Lung (tissue), 12 donors: Measurements from ENCODE around the gene HERC4. TPM values are rescaled to one million over a fixed set of nuclear protein-coding genes. Genes with fewer than 3 reads are reported as not detected.
A peak's percentile ranks its signal among the peaks of the same experiment; 100 is the strongest.
"Not testable (repeated sequence)": the region's sequence is repeated elsewhere in the genome, so short reads cannot be mapped to it uniquely, and the experiment has no call there.

ENCODE experiments used
- ATAC-seq: fragments of 200-7000 bp; cut with Tn5 transposase; one replicate; pipeline ENCODE4 v1.9.1; 2020; ENCODE audit warnings: moderate number of reproducible peaks; ENCODE audit not compliant: insufficient read depth, low FRiP score
- DNase-seq, 3 donors: peaks; one replicate each; pipeline ENCODE4 v3.0.0-alpha.2; 2013 to 2017
- H3K27ac ChIP-seq, 2 donors: one replicate each; pipeline ENCODE4 v1.5.1; 2013; ENCODE audit warnings: mild to moderate bottlenecking in 2 of 2, moderate library complexity in 2 of 2, control low read depth in 1 of 2, inconsistent platforms in 1 of 2, low read depth in 1 of 2, low read length in 1 of 2
- H3K27me3 ChIP-seq, 3 donors: one replicate each; pipeline ENCODE4 v1.5.1; 2013; ENCODE audit warnings: low read length in 2 of 3; ENCODE audit not compliant: control insufficient read depth in 3 of 3, insufficient read depth in 3 of 3
- H3K36me3 ChIP-seq, 4 donors: one replicate each; pipeline ENCODE4 v1.5.1; 2013; ENCODE audit warnings: low read length in 4 of 4, mild to moderate bottlenecking in 1 of 4, moderate library complexity in 1 of 4; ENCODE audit not compliant: control insufficient read depth in 4 of 4, insufficient read depth in 4 of 4
- H3K4me1 ChIP-seq, 5 donors: one replicate each; pipeline ENCODE4 v1.5.1; 2013; ENCODE audit warnings: low read length in 5 of 5, mild to moderate bottlenecking in 2 of 5, moderate library complexity in 1 of 5; ENCODE audit not compliant: control insufficient read depth in 5 of 5, insufficient read depth in 5 of 5
- H3K4me3 ChIP-seq: one replicate; pipeline ENCODE4 v1.5.1; 2013; ENCODE audit warnings: mild to moderate bottlenecking, control low read depth, moderate library complexity
- H3K9ac ChIP-seq, 2 donors: one replicate each; pipeline ENCODE4 v1.5.1; 2013; ENCODE audit warnings: low read length in 2 of 2, control low read depth in 1 of 2; ENCODE audit not compliant: insufficient read depth in 1 of 2
- H3K9me3 ChIP-seq, 4 donors: one replicate each; pipeline ENCODE4 v1.5.1; 2013; ENCODE audit warnings: low read length in 3 of 4, mild to moderate bottlenecking in 1 of 4, moderate library complexity in 1 of 4; ENCODE audit not compliant: control insufficient read depth in 4 of 4, insufficient read depth in 3 of 4
- CTCF ChIP-seq: IDR thresholded peaks from 2 replicates; pipeline ENCODE4 v1.5.1; 2012; ENCODE audit warnings: mild to moderate bottlenecking; ENCODE audit errors: control extremely low read depth, extremely low read depth
- WGBS, 2 donors: extraction: QIAGEN DNeasy Blood & Tissue Kit; methylation state at CpG; one replicate each; pipeline ENCODE4 v1.1.7; 2013; 5-methylcytosine and 5-hydroxymethylcytosine counted together
- polyA plus RNA-seq, 2 donors: library from polyadenylated mRNA; stranded (reverse); fragments of 200-250 nt; gene quantifications; one replicate each; pipeline ENCODE4 v1.2.1, GENCODE V29; 2013
- total RNA-seq, 2 donors: library from RNA; depleted of rRNA in 1 of 2; stranded (reverse); fragments of >200 nt in 1 of 2; gene quantifications; one replicate each; pipeline ENCODE4 v1.2.1, GENCODE V29; 2014 to 2021
- donor health status: control.
- donor health status: control.
- donor health status: Bipolar disorder and iron deficiency.
- donor health status: healthy.
- donor health status: DM: yes; HTN: yes; CAD: no.

HERC4 gene
- total and polyA plus RNA-seq, 4 donors: 16.3 to 162 (median 32.5) TPM

DNA sequence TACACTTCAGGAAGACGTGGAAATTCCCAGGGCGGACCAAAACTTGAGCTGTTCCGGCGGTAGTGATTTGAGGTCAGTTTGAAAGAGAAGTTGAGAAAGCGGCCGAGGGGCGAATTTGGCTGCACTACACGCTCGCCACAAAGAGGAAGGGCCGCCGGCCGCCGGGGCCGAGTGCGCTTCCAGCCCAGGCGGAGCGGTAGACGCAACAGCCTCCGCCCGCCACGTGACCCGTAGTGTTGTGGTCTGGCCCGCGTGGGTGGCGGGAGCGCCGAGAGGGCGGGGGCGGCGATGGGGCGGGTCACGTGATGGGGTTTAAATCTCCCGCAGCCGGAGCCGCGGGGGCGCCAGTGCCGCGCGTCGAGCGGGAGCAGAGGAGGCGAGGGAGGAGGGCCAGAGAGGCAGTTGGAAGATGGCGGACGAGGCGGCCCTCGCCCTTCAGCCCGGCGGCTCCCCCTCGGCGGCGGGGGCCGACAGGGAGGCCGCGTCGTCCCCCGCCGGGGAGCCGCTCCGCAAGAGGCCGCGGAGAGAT is 190.7 kb downstream of the HERC4 start, which contains the start of gene SIRT1:
SIRT1 (plus strand) TSS at position 344 of the 529 bp plus-strand sequence; CDS start at position 410, 66 bp downstream.
- TF ChIP-seq CTCF: no peak
- H3K27ac ChIP-seq: peak within 1 kb of the TSS; percentile 98 to 100
- H3K4me1 ChIP-seq: peaks cover 0 to 13% (median under 1%) of the 10 kb centered on the region in 5 donors
- H3K36me3 ChIP-seq: peaks cover 8 to 23% (median 11%) of the 10 kb centered on the region in 4 donors
- ATAC-seq: peak; percentile 90
- peak; percentile 97 to 98 (median 98) for DNase-seq
- no peaks in the 10 kb centered on the region for H3K9me3 ChIP-seq
- H3K9ac ChIP-seq: peak within 1 kb of the TSS; percentile 42 to 85
- peak within 1 kb of the TSS; percentile 87 for H3K4me3 ChIP-seq
- H3K27me3 ChIP-seq: no peaks in the 10 kb centered on the region
- 0 to 1% methylated on average over 52 to 62 of the region's 62 CpGs for WGBS, 2 donors

- TF ChIP-seq CTCF: no peak
- H3K36me3 ChIP-seq: peaks cover 6 to 18% (median 7%) of the 10 kb centered on the region in 4 donors
- DNase-seq: no peak
- peak overlapping the region; percentile 42 to 85 for H3K9ac ChIP-seq
- H3K27me3 ChIP-seq: no peaks in the 10 kb centered on the region
- peak overlapping the region; percentile 98 to 100 for H3K27ac ChIP-seq
- no peak for ATAC-seq
- no peaks in the 10 kb centered on the region for H3K9me3 ChIP-seq
- 22 to 30% methylated on average over 13 of the region's 13 CpGs for WGBS, 2 donors
- H3K4me1 ChIP-seq: peaks cover 0 to 13% (median 0%) of the 10 kb centered on the region in 5 donors
- peak overlapping the region; percentile 48 for H3K4me3 ChIP-seq
Observed at GRCh38 chr10:67883710-67884312, 191.3 kb downstream of the HERC4 start.

- H3K27ac ChIP-seq: no peak overlapping the region
Observed at GRCh38 chr10:67878133-67878532, 196.9 kb downstream of the HERC4 start.

GRCh38 chr10:67877421-67877820 is 197.7 kb downstream of the HERC4 start:
- not testable (repeated sequence) for H3K27ac ChIP-seq, DNase-seq, H3K9ac ChIP-seq, ATAC-seq, H3K9me3 ChIP-seq, H3K4me1 ChIP-seq, H3K27me3 ChIP-seq, H3K4me3 ChIP-seq, H3K36me3 ChIP-seq
- 95 to 96% methylated on average over 11 of the region's 11 CpGs for WGBS, 2 donors

More at GRCh38 chr10:67878133-67878532, 196.9 kb downstream of the HERC4 start:
- Histone ChIP-seq H3K4me1 (no peaks in the 10 kb centered on the region), H3K9ac (no peak overlapping the region), H3K36me3 (no peaks in the 10 kb centered on the region), H3K4me3 (no peak overlapping the region), H3K9me3 (no peaks in the 10 kb centered on the region), H3K27me3 (no peaks in the 10 kb centered on the region)
- TF ChIP-seq CTCF: no peak
- DNase-seq: no peak
- whole genome bisulfite sequencing, 2 donors: 90 to 92% methylated on average over 7 of the region's 7 CpGs
- ATAC-seq: no peak
